ENCODE results near the gene CHM. TPM values are rescaled to one million over a fixed set of nuclear protein-coding genes. Genes with fewer than 3 reads are reported as not detected.

Gene CHM
- total RNA-seq, 1 experiment from 2014 or later: 18.1 TPM

DNA sequence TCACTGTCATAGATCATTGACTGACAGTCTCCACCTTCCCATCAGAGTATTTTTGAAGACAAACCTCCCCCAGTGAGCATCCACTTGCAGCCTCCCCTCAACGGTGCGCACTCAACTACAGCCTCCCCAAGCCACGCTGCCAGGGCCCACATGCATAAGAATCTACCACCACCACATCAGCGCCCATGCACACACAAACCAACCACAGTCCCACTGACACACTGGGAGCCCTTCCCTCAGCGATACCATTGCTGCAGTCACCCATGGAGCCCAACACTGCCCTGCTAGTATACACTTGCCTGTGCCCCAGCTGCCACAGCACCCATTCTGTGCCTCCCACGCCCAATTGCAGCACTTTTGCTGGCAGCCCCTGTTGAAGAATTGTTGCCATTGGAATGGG lies 132.9 kb downstream of the CHM start (continued):
- TF ChIP-seq, protein P1, sequence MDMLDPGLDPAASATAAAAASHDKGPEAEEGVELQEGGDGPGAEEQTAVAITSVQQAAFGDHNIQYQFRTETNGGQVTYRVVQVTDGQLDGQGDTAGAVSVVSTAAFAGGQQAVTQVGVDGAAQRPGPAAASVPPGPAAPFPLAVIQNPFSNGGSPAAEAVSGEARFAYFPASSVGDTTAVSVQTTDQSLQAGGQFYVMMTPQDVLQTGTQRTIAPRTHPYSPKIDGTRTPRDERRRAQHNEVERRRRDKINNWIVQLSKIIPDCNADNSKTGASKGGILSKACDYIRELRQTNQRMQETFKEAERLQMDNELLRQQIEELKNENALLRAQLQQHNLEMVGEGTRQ (CRISPR knock-in tag; IDR thresholded peaks at IDR 0.05): no peak
- TF ChIP-seq, protein P2, sequence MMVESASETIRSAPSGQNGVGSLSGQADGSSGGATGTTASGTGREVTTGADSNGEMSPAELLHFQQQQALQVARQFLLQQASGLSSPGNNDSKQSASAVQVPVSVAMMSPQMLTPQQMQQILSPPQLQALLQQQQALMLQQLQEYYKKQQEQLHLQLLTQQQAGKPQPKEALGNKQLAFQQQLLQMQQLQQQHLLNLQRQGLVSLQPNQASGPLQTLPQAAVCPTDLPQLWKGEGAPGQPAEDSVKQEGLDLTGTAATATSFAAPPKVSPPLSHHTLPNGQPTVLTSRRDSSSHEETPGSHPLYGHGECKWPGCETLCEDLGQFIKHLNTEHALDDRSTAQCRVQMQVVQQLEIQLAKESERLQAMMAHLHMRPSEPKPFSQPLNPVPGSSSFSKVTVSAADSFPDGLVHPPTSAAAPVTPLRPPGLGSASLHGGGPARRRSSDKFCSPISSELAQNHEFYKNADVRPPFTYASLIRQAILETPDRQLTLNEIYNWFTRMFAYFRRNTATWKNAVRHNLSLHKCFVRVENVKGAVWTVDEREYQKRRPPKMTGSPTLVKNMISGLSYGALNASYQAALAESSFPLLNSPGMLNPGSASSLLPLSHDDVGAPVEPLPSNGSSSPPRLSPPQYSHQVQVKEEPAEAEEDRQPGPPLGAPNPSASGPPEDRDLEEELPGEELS (CRISPR knock-in tag; IDR thresholded peaks at IDR 0.05): no peak
- TF ChIP-seq FOXP1 (CRISPR knock-in tag; IDR thresholded peaks at IDR 0.05; ENCODE audit: borderline replicate concordance) (no peak), CREM (CRISPR knock-in tag; IDR thresholded peaks at IDR 0.05) (no peak)

DNA sequence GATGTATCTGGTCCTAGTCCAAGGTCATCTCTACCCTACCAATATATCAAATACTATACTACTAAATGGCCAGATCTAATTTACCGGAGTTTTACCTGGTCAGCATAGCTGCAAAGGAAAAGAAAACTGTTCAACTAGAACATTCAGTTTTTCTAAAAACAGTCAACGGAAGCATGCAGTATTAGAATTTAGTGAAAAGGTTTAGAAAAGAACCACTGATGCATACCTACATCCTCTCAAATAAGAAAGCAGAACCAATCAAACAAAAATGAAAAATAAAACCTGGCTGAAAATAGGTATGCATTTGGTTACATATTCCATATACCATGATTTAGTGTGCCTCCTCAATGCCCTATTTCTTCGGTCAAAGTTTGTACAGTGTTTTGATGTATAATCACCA lies 140.0 kb downstream of the CHM start:
- no peak overlapping the region for H3K27ac Mint-ChIP-seq
- TF ChIP-seq, protein P3, sequence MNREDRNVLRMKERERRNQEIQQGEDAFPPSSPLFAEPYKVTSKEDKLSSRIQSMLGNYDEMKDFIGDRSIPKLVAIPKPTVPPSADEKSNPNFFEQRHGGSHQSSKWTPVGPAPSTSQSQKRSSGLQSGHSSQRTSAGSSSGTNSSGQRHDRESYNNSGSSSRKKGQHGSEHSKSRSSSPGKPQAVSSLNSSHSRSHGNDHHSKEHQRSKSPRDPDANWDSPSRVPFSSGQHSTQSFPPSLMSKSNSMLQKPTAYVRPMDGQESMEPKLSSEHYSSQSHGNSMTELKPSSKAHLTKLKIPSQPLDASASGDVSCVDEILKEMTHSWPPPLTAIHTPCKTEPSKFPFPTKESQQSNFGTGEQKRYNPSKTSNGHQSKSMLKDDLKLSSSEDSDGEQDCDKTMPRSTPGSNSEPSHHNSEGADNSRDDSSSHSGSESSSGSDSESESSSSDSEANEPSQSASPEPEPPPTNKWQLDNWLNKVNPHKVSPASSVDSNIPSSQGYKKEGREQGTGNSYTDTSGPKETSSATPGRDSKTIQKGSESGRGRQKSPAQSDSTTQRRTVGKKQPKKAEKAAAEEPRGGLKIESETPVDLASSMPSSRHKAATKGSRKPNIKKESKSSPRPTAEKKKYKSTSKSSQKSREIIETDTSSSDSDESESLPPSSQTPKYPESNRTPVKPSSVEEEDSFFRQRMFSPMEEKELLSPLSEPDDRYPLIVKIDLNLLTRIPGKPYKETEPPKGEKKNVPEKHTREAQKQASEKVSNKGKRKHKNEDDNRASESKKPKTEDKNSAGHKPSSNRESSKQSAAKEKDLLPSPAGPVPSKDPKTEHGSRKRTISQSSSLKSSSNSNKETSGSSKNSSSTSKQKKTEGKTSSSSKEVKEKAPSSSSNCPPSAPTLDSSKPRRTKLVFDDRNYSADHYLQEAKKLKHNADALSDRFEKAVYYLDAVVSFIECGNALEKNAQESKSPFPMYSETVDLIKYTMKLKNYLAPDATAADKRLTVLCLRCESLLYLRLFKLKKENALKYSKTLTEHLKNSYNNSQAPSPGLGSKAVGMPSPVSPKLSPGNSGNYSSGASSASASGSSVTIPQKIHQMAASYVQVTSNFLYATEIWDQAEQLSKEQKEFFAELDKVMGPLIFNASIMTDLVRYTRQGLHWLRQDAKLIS (CRISPR knock-in tag; IDR thresholded peaks at IDR 0.05; ENCODE audit: borderline replicate concordance): no peak
- TF ChIP-seq, protein P4, sequence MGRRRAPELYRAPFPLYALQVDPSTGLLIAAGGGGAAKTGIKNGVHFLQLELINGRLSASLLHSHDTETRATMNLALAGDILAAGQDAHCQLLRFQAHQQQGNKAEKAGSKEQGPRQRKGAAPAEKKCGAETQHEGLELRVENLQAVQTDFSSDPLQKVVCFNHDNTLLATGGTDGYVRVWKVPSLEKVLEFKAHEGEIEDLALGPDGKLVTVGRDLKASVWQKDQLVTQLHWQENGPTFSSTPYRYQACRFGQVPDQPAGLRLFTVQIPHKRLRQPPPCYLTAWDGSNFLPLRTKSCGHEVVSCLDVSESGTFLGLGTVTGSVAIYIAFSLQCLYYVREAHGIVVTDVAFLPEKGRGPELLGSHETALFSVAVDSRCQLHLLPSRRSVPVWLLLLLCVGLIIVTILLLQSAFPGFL (CRISPR knock-in tag; IDR thresholded peaks at IDR 0.05; ENCODE audit: borderline replicate concordance): no peak
- TF ChIP-seq, protein P5, sequence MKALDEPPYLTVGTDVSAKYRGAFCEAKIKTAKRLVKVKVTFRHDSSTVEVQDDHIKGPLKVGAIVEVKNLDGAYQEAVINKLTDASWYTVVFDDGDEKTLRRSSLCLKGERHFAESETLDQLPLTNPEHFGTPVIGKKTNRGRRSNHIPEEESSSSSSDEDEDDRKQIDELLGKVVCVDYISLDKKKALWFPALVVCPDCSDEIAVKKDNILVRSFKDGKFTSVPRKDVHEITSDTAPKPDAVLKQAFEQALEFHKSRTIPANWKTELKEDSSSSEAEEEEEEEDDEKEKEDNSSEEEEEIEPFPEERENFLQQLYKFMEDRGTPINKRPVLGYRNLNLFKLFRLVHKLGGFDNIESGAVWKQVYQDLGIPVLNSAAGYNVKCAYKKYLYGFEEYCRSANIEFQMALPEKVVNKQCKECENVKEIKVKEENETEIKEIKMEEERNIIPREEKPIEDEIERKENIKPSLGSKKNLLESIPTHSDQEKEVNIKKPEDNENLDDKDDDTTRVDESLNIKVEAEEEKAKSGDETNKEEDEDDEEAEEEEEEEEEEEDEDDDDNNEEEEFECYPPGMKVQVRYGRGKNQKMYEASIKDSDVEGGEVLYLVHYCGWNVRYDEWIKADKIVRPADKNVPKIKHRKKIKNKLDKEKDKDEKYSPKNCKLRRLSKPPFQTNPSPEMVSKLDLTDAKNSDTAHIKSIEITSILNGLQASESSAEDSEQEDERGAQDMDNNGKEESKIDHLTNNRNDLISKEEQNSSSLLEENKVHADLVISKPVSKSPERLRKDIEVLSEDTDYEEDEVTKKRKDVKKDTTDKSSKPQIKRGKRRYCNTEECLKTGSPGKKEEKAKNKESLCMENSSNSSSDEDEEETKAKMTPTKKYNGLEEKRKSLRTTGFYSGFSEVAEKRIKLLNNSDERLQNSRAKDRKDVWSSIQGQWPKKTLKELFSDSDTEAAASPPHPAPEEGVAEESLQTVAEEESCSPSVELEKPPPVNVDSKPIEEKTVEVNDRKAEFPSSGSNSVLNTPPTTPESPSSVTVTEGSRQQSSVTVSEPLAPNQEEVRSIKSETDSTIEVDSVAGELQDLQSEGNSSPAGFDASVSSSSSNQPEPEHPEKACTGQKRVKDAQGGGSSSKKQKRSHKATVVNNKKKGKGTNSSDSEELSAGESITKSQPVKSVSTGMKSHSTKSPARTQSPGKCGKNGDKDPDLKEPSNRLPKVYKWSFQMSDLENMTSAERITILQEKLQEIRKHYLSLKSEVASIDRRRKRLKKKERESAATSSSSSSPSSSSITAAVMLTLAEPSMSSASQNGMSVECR (CRISPR knock-in tag; IDR thresholded peaks at IDR 0.05; ENCODE audit: borderline replicate concordance): no peak
- H3K36me3 Mint-ChIP-seq: no peaks in the 10 kb centered on the region
- no peak for DNase-seq (ENCODE audit: low spot score)
- POLR2A ChIA-PET: no interaction called here
- peaks cover 13% of the 10 kb centered on the region for H3K4me1 Mint-ChIP-seq
- no peaks in the 10 kb centered on the region for H3K9me3 Mint-ChIP-seq
- no peaks in the 10 kb centered on the region for H3K27me3 Mint-ChIP-seq (ENCODE audit: low read depth)
- CTCF ChIA-PET: no interaction called here
- no peak for ATAC-seq
- no peak overlapping the region for H3K4me3 Mint-ChIP-seq

DNA sequence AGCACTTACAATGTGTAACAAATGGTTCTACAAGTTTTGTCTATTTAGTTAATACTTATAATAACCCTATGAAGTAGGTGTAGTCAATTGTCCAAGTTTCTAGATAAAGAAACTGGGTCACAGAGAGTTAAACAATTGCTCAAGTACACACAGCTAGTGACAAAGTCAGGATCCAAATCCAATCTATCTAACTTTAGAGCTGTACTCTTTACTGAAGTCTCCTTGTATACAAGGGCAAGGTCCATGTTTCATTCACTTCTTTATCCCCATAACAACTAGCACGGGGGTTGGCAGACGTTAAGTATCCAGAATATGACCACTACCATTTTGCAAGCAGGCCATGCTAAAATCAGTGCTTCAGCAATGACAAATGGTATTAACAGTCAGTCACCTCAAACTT lies 141.0 kb downstream of the CHM start:
- no peak overlapping the region for H3K4me3 Mint-ChIP-seq
- TF ChIP-seq, protein P6, sequence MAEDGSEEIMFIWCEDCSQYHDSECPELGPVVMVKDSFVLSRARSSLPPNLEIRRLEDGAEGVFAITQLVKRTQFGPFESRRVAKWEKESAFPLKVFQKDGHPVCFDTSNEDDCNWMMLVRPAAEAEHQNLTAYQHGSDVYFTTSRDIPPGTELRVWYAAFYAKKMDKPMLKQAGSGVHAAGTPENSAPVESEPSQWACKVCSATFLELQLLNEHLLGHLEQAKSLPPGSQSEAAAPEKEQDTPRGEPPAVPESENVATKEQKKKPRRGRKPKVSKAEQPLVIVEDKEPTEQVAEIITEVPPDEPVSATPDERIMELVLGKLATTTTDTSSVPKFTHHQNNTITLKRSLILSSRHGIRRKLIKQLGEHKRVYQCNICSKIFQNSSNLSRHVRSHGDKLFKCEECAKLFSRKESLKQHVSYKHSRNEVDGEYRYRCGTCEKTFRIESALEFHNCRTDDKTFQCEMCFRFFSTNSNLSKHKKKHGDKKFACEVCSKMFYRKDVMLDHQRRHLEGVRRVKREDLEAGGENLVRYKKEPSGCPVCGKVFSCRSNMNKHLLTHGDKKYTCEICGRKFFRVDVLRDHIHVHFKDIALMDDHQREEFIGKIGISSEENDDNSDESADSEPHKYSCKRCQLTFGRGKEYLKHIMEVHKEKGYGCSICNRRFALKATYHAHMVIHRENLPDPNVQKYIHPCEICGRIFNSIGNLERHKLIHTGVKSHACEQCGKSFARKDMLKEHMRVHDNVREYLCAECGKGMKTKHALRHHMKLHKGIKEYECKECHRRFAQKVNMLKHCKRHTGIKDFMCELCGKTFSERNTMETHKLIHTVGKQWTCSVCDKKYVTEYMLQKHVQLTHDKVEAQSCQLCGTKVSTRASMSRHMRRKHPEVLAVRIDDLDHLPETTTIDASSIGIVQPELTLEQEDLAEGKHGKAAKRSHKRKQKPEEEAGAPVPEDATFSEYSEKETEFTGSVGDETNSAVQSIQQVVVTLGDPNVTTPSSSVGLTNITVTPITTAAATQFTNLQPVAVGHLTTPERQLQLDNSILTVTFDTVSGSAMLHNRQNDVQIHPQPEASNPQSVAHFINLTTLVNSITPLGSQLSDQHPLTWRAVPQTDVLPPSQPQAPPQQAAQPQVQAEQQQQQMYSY (CRISPR knock-in tag; IDR thresholded peaks at IDR 0.05): no peak
- TF ChIP-seq, protein P7, sequence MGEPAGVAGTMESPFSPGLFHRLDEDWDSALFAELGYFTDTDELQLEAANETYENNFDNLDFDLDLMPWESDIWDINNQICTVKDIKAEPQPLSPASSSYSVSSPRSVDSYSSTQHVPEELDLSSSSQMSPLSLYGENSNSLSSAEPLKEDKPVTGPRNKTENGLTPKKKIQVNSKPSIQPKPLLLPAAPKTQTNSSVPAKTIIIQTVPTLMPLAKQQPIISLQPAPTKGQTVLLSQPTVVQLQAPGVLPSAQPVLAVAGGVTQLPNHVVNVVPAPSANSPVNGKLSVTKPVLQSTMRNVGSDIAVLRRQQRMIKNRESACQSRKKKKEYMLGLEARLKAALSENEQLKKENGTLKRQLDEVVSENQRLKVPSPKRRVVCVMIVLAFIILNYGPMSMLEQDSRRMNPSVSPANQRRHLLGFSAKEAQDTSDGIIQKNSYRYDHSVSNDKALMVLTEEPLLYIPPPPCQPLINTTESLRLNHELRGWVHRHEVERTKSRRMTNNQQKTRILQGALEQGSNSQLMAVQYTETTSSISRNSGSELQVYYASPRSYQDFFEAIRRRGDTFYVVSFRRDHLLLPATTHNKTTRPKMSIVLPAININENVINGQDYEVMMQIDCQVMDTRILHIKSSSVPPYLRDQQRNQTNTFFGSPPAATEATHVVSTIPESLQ (CRISPR knock-in tag; IDR thresholded peaks at IDR 0.05): no peak
- no peaks in the 10 kb centered on the region for H3K9me3 Mint-ChIP-seq
- no peak overlapping the region for H3K27ac Mint-ChIP-seq
- ATAC-seq (no peak), DNase-seq (ENCODE audit: low spot score) (no peak)
- H3K4me1 Mint-ChIP-seq: peaks cover 13% of the 10 kb centered on the region
- H3K27me3 Mint-ChIP-seq (ENCODE audit: low read depth): no peaks in the 10 kb centered on the region
- no peaks in the 10 kb centered on the region for H3K36me3 Mint-ChIP-seq
- ChIA-PET CTCF (no interaction called here), POLR2A (no interaction called here)

All from WTC11 (cell line).